Natural killer cell treated with Interleukin-12 subunit alpha and Interleukin-12 subunit beta and Interleukin-15 and Interleukin-18, amount 100 ng/mL, for 72 hours (primary cell): ENCODE measurements around the gene SLC1A5. TPM values are rescaled to one million over a fixed set of nuclear protein-coding genes. Genes with fewer than 3 reads are reported as not detected.

Experiments used
- ATAC-seq, 2 donors: fragments of 150-1000 bp; cut with Tn5 transposase in 1 of 2; sonication (Bioruptor Pico), chemical (Tn5 transposase) in 1 of 2; 2 replicates each; pipeline ENCODE4 v1.10.0; 2021
- DNase-seq: peaks from one replicate; pipeline ENCODE4 v3.0.0; 2022; ENCODE audit warnings: low spot score
- H3K27ac Mint-ChIP-seq, 2 donors: 1 replicate in 1 of 2; 2 replicates in 1 of 2; pipeline ENCODE4 v1.8.0; 2022; ENCODE audit warnings: mixed read lengths in 2 of 2, mild to moderate bottlenecking in 1 of 2, moderate library complexity in 1 of 2
- H3K27me3 Mint-ChIP-seq, 2 donors: 1 replicate in 1 of 2; 2 replicates in 1 of 2; pipeline ENCODE4 v1.8.0; 2022; ENCODE audit warnings: mixed read lengths in 2 of 2
- H3K36me3 Mint-ChIP-seq: one replicate; pipeline ENCODE4 v1.8.0; 2022; ENCODE audit warnings: mixed read lengths
- H3K4me1 Mint-ChIP-seq, 2 donors: 1 replicate in 1 of 2; 2 replicates in 1 of 2; pipeline ENCODE4 v1.8.0; 2022; ENCODE audit warnings: low read depth in 2 of 2, mixed read lengths in 2 of 2, mild to moderate bottlenecking in 1 of 2
- H3K4me3 Mint-ChIP-seq: one replicate; pipeline ENCODE4 v1.8.0; 2022; ENCODE audit warnings: mixed read lengths
- H3K9me3 Mint-ChIP-seq: 2 replicates; pipeline ENCODE4 v1.8.0; 2022; ENCODE audit warnings: mixed read lengths
- total RNA-seq, 2 donors: library from RNA; stranded (reverse); gene quantifications; one replicate each; pipeline ENCODE4 v1.2.3, GENCODE V29; 2022

Gene SLC1A5
- total RNA-seq, 2 donors from 2014 or later = 215 to 269 TPM

DNA sequence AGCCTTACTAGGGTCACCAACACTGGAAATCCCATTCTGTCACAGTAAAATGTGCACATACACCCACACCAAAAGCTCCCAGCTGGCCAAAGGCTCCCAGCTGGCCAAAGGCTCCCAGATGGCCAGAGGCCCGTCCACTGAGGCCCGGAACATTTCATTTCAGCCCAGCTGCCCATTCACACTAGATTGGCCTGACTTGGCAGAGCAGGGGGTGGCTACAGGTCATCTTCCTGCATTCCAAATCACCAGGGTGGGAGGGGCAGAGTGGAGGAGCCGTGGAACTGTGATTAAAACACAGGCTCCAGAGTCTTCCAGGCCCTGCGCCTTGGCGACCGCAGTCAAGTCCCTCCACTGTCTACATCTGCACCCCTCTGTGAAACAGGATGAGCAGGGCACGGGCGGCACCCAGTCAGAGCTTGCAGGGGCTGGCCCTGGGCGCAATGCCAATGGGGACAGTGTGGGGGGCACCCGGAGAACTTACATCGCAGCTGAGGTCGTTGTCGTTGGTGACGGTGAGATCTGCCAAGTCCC, 61.4 kb downstream of the SLC1A5 start:
- Mint-ChIP-seq H3K9me3 (no peaks in the 10 kb centered on the region), H3K27me3 (no peaks in the 10 kb centered on the region), H3K36me3 (no peaks in the 10 kb centered on the region), H3K27ac (no peak overlapping the region), H3K4me1 (peaks cover 26 to 45% of the 10 kb centered on the region in 2 donors), H3K4me3 (no peak overlapping the region)
- DNase-seq = peak; percentile 49
- no peak for ATAC-seq

DNA sequence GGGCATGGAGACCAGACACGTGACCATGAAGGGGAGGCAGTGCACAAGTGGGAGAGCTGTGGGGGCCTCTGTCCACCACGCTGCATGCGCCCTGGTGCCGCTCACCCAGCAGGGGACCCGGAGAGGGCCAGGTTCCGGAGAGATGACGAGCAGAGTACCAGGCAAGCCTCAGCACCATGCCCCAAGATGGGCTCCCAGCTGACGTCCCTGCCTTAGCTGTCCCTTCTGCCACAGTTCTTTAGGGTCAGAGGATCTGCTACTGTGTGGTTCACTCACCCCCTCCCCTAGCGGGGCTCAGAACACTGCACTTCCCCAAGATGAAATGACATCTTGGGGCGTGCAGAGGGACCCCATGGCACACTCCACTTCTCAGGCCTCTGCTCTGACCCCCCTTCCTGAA, 61.8 kb downstream of the SLC1A5 start:
- Mint-ChIP-seq H3K27me3 (no peaks in the 10 kb centered on the region), H3K27ac (no peak overlapping the region), H3K4me3 (no peak overlapping the region), H3K4me1 (peaks cover 23 to 43% of the 10 kb centered on the region in 2 donors), H3K9me3 (no peaks in the 10 kb centered on the region), H3K36me3 (no peaks in the 10 kb centered on the region)
- peak; percentile 8 for DNase-seq
- ATAC-seq = no peak

DNA sequence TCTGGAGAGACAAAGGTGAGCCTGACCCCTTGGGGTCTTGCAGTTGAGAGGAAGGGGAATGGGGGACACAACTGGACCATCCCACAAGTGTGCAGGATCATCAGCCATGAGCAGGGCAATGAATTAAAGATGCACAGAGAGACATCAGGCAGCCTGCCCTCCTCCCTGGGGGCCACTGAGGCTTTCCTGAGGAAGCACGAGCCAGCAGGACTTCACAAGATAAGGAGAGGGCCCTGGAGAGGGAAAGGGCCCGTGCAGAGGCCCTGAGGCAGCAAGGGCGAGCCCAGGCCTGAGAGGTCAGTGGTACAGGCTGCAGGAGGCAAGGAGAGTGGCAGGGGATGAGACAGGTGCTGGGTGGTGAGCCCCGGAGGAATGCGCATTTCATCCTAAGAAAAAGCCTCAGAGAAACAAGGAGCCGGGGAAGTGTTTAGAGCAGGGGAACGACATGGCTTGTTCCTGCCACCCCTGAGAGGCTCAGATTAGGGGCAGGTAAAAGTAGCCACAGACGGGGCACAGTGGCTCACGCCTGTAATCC, 62.5 kb downstream of the SLC1A5 start:
- ATAC-seq (no peak), DNase-seq (peak; percentile 55)
- no peaks in the 10 kb centered on the region for H3K36me3 Mint-ChIP-seq
- no peak overlapping the region for H3K4me3 Mint-ChIP-seq
- H3K9me3 Mint-ChIP-seq = no peaks in the 10 kb centered on the region
- no peak overlapping the region for H3K27ac Mint-ChIP-seq
- H3K4me1 Mint-ChIP-seq = peaks cover 17 to 40% of the 10 kb centered on the region in 2 donors
- no peaks in the 10 kb centered on the region for H3K27me3 Mint-ChIP-seq

DNA sequence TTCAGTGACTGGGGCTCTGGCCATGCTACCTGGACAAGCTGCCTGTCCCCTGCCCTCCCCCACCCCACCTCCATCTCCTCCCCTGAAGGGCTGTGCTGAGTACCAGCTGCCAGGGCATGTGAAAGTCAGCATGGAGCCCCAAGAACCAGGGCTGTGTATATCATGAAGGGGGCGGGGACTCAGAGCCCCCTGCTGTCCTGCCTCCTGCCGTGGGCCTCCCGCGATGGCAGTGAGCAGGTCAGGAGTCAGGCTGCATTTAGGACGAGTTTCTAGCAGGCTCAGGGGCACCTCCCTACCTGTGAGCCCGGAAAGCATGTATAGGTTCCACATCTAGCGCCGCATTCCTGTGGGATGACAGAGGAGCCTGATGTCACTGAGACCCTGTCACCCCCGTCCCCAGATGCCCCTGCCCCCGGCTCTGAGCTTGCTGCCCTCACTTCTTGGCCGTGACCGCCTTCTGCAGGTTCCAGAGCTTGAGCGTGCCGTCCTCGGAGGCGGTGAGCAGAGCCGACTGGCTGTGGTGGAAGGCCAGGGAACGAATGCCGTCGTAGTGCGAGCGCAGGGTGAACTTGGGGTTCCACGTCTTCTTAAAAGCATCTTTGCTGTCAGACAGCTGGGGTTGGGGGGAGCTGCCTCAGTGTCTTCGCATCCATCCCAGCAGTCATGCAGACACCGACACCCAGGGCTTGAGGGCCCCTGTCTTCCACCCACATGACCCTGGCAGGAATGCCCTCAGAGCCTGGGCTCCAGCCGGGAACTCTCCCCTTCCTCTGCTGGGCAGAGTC, 63.2 kb downstream of the SLC1A5 start:
- H3K36me3 Mint-ChIP-seq = no peaks in the 10 kb centered on the region
- ATAC-seq = no peak
- no peak for DNase-seq
- no peak overlapping the region for H3K27ac Mint-ChIP-seq
- H3K4me1 Mint-ChIP-seq = peaks cover 15 to 39% of the 10 kb centered on the region in 2 donors
- no peaks in the 10 kb centered on the region for H3K27me3 Mint-ChIP-seq
- H3K9me3 Mint-ChIP-seq = no peaks in the 10 kb centered on the region
- H3K4me3 Mint-ChIP-seq = no peak overlapping the region

Other genes with a start within 250 kb of the SLC1A5 start
- 100 to 1,000 TPM; 305 to 309 TPM for gene CALM3, start 187.3 kb downstream of the SLC1A5 start, total RNA-seq
- 1 to 10 TPM in 1 of 2 donors, under 1 TPM in 1; 0.31 to 1.7 TPM for gene PTGIR, start 163.5 kb downstream of the SLC1A5 start, total RNA-seq
- 1 to 10 TPM in 1 of 2 donors, not detected in 1; 3.0 TPM for gene GNG8, start 152.4 kb downstream of the SLC1A5 start, total RNA-seq
- gene DACT3, start 127.4 kb downstream of the SLC1A5 start, total RNA-seq = under 1 TPM in 1 of 2 donors, not detected in 1; 0.36 TPM
- gene PRKD2, start 71.5 kb downstream of the SLC1A5 start, total RNA-seq = 10 to 100 TPM; 82.3 to 100.0 TPM
- 10 to 100 TPM; 16.4 to 25.4 TPM for gene FKRP, start 42.5 kb downstream of the SLC1A5 start, total RNA-seq
- gene STRN4, start 42.1 kb downstream of the SLC1A5 start, total RNA-seq = 100 to 1,000 TPM in 1 of 2 donors, 10 to 100 TPM in 1; 88.9 to 121 TPM
- gene AP2S1, start 62.3 kb upstream of the SLC1A5 start, total RNA-seq = 100 to 1,000 TPM in 1 of 2 donors, 10 to 100 TPM in 1; 94.3 to 130 TPM
- 10 to 100 TPM; 27.6 to 42.9 TPM for gene ARHGAP35, start 72.4 kb upstream of the SLC1A5 start, total RNA-seq
- not detected for gene NPAS1, start 231.2 kb upstream of the SLC1A5 start, total RNA-seq